Type B pancreatic cell (in vitro differentiated cells): ENCODE measurements around the gene TES. TPM values are rescaled to one million over a fixed set of nuclear protein-coding genes. Genes with fewer than 3 reads are reported as not detected.

Experiments
- DNase-seq: peaks from one replicate; pipeline ENCODE4 v3.0.0; 2021; ENCODE audit warnings: mixed read lengths; ENCODE audit not compliant: unreplicated experiment; ENCODE audit errors: extremely low spot score
- H3K27ac Mint-ChIP-seq: 2 replicates; pipeline ENCODE4 v1.8.0; 2021; ENCODE audit warnings: mild to moderate bottlenecking, mixed read lengths
- H3K27me3 Mint-ChIP-seq: 2 replicates; pipeline ENCODE4 v1.8.0; 2021; ENCODE audit warnings: mixed read lengths
- H3K36me3 Mint-ChIP-seq: 2 replicates; pipeline ENCODE4 v1.8.0; 2021; ENCODE audit warnings: mixed read lengths
- H3K4me1 Mint-ChIP-seq: one replicate; pipeline ENCODE4 v1.8.0; 2021; ENCODE audit warnings: mixed read lengths; ENCODE audit not compliant: unreplicated experiment
- H3K4me3 Mint-ChIP-seq: 2 replicates; pipeline ENCODE4 v1.8.0; 2021; ENCODE audit warnings: mild to moderate bottlenecking, mixed read lengths
- H3K9me3 Mint-ChIP-seq: 2 replicates; pipeline ENCODE4 v1.8.0; 2021; ENCODE audit warnings: mixed read lengths
- total RNA-seq: library from RNA; stranded (reverse); gene quantifications from 2 replicates; pipeline ENCODE4 v1.2.1, GENCODE V29; 2021; ENCODE audit warnings: low replicate concordance
- TF ChIP-seq, protein P1 (sequence below): fragments of 200-600 bp; sonication (generic); conservative IDR thresholded peaks from 2 replicates; pipeline ENCODE4 v1.5.0; 2021; ENCODE audit warnings: antibody characterized with exemption, mild to moderate bottlenecking

Gene TES
- total RNA-seq, 1 donor from 2014 or later = 91.1 TPM

DNA sequence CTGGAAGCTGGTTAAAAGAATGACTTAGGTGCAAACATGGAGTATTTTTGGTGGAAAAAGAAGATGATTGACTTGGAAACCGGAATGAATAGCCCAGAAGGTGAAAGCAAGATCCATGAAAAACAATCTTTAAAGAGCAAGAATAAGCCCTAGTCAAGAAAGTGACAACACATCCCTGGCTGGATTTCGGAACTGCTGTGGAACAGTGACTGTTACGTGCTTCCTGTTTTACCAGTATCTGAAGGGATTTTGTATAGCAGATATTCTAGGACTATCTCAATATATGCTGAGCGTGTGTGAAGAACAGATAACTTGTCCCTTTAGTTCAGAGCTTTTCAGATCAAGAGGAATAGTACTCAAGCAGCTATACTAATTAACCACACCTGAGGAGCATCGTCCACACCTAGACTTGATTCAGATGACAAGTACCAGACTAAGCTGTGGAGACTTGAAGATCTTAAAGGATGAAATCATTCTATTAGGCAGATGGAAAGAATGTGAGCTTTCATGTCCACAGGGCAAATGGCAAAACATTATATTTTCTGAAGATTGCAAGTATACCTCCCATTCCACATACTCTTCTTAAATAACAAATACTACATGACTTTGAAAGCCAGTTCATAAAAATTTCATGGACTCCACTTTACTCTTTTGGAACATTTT, 11.5 kb upstream of the TES start:
- TF ChIP-seq, protein P1, sequence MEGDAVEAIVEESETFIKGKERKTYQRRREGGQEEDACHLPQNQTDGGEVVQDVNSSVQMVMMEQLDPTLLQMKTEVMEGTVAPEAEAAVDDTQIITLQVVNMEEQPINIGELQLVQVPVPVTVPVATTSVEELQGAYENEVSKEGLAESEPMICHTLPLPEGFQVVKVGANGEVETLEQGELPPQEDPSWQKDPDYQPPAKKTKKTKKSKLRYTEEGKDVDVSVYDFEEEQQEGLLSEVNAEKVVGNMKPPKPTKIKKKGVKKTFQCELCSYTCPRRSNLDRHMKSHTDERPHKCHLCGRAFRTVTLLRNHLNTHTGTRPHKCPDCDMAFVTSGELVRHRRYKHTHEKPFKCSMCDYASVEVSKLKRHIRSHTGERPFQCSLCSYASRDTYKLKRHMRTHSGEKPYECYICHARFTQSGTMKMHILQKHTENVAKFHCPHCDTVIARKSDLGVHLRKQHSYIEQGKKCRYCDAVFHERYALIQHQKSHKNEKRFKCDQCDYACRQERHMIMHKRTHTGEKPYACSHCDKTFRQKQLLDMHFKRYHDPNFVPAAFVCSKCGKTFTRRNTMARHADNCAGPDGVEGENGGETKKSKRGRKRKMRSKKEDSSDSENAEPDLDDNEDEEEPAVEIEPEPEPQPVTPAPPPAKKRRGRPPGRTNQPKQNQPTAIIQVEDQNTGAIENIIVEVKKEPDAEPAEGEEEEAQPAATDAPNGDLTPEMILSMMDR = no peak
- Mint-ChIP-seq H3K27me3 (no peaks in the 10 kb centered on the region), H3K9me3 (no peaks in the 10 kb centered on the region), H3K4me1 (no peaks in the 10 kb centered on the region), H3K36me3 (no peaks in the 10 kb centered on the region), H3K4me3 (no peak overlapping the region), H3K27ac (no peak overlapping the region)
- no peak for DNase-seq

DNA sequence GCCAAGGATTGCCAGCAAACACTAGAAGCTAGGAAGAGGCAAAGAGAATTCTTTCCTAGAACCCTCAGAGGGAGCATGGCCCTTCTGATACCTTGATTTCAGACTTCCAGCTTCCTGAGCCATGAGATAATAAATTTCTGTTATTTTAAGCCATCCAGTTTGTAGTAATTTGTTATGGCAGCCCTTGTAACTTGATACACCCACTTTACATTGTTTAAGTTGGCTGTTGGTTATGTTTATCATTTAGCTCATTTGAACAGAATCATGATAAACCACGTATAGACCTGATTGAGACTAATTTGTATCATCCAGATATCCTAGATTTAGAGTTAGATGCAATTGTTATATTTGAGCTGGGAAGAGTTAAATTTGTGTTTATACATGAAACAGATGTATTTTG, 9.4 kb upstream of the TES start:
- Mint-ChIP-seq H3K4me1 (no peaks in the 10 kb centered on the region), H3K27ac (no peak overlapping the region), H3K36me3 (no peaks in the 10 kb centered on the region), H3K4me3 (no peak overlapping the region), H3K9me3 (no peaks in the 10 kb centered on the region), H3K27me3 (no peaks in the 10 kb centered on the region)
- TF ChIP-seq, protein P1 = no peak
- no peak for DNase-seq

DNA sequence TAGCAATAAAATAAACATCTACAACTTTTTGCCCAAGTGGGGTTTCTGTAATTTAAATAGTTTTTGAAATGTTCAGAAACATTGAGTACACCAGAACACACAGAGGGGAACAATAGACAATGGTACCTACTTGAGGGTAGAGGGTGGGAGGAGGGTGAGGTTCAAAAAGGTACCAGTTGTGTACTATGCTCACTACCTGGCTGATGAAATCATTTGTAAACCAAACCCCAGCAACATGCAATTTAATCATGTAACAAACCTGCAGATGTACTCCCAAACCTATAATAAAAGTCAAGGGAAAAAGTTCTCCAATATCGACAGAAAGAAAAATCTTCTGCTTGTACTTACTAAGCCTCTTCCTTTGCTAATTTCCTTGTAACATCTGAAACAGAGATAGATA, 4.2 kb upstream of the TES start:
- Mint-ChIP-seq H3K4me3 (no peak overlapping the region), H3K4me1 (peaks cover under 1% of the 10 kb centered on the region), H3K27me3 (peaks cover 2% of the 10 kb centered on the region), H3K36me3 (no peaks in the 10 kb centered on the region), H3K27ac (no peak overlapping the region), H3K9me3 (no peaks in the 10 kb centered on the region)
- TF ChIP-seq, protein P1 = no peak
- DNase-seq = no peak

DNA sequence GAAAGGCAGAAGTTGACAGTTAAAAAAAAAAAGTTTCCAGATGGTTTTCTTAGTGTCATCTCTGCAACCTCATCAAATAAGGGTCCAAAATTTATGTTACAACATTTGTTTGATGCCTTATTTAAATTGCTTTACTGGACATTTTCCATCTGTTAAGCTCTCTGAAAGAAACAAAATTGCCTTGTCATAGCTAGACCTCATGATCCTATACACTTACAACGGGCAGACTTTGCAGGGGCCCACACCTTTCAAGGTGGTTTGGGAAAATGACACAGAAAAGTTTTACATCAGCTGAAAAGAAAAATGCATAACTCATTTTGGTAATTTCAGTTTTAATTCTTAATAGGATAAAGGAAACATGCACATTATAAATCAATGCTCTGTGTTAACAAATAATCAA, 1.4 kb upstream of the TES start:
- Mint-ChIP-seq H3K27ac (no peak overlapping the region), H3K27me3 (peaks cover 8% of the 10 kb centered on the region), H3K36me3 (no peaks in the 10 kb centered on the region), H3K4me1 (peaks cover 21% of the 10 kb centered on the region), H3K9me3 (no peaks in the 10 kb centered on the region), H3K4me3 (no peak overlapping the region)
- TF ChIP-seq, protein P1 = no peak
- no peak for DNase-seq

GRCh38 chr7:116209561-116210070, 723 bp upstream of the TES start:
- Mint-ChIP-seq H3K9me3 (no peaks in the 10 kb centered on the region), H3K27me3 (peaks cover 8% of the 10 kb centered on the region), H3K27ac (peak overlapping the region; percentile 66)

More at GRCh38 chr7:116209561-116210070, 723 bp upstream of the TES start:
- peaks cover 23% of the 10 kb centered on the region for H3K4me1 Mint-ChIP-seq
- TF ChIP-seq, protein P1 = no peak
- H3K4me3 Mint-ChIP-seq = peak overlapping the region; percentile 76
- H3K36me3 Mint-ChIP-seq = peaks cover 1% of the 10 kb centered on the region
- DNase-seq = no peak
